ENCODE measurements around the gene KRT24. TPM values are rescaled to one million over a fixed set of nuclear protein-coding genes. Genes with fewer than 3 reads are reported as not detected.

KRT24 gene
- total RNA-seq, 4 donors from 2014 or later = 0.17 to 0.52 (median 0.42) TPM; not detected in 1

GRCh38 chr17:40726919-40727318, 23.4 kb upstream of the KRT24 start:
- no peak for TF ChIP-seq EP300 (IDR thresholded peaks at IDR 0.05)
- peak; percentile 28 to 48 (median 38) for TF ChIP-seq CTCF (IDR thresholded peaks at IDR 0.05)
- TF ChIP-seq POLR2A (IDR thresholded peaks at IDR 0.05; ENCODE audit: low read depth) = no peak
- no peak for TF ChIP-seq POLR2AphosphoS5 (IDR thresholded peaks at IDR 0.05)
- no peak for DNase-seq (ENCODE audit: extremely low spot score)
- 45% methylated on average over 2 of the region's 2 CpGs for WGBS
- H3K4me3 ChIP-seq = no peak overlapping the region
- no peaks in the 10 kb centered on the region for H3K4me1 ChIP-seq
- no peaks in the 10 kb centered on the region for H3K36me3 ChIP-seq
- intact Hi-C loops (cut with DNase I) = loop anchor here (2.0 kb wide), 1 partner anchor 106 kb away; no protein-coding TSS in a partner anchor
- H3K9me3 ChIP-seq = no peaks in the 10 kb centered on the region
- peaks cover 0 to 14% (median 0%) of the 10 kb centered on the region in 4 donors for H3K27me3 ChIP-seq
- no peak overlapping the region for H3K27ac ChIP-seq (replicated peaks in 1 of 4)

GRCh38 chr17:40724656-40725055, 21.1 kb upstream of the KRT24 start:
- H3K27ac ChIP-seq (replicated peaks in 1 of 4) = no peak overlapping the region
- H3K4me1 ChIP-seq = no peaks in the 10 kb centered on the region
- intact Hi-C loops (cut with DNase I) = no loop called here
- peaks cover 0 to 7% (median 0%) of the 10 kb centered on the region in 4 donors for H3K27me3 ChIP-seq
- no peak for TF ChIP-seq POLR2AphosphoS5 (IDR thresholded peaks at IDR 0.05)
- TF ChIP-seq EP300 (IDR thresholded peaks at IDR 0.05) = no peak
- TF ChIP-seq POLR2A (IDR thresholded peaks at IDR 0.05; ENCODE audit: low read depth) = no peak
- TF ChIP-seq CTCF (IDR thresholded peaks at IDR 0.05) = no peak
- 63% methylated on average over 1 of the region's 1 CpG for WGBS
- H3K9me3 ChIP-seq = no peaks in the 10 kb centered on the region
- DNase-seq (ENCODE audit: extremely low spot score) = no peak
- no peak overlapping the region for H3K4me3 ChIP-seq
- H3K36me3 ChIP-seq = no peaks in the 10 kb centered on the region

DNA sequence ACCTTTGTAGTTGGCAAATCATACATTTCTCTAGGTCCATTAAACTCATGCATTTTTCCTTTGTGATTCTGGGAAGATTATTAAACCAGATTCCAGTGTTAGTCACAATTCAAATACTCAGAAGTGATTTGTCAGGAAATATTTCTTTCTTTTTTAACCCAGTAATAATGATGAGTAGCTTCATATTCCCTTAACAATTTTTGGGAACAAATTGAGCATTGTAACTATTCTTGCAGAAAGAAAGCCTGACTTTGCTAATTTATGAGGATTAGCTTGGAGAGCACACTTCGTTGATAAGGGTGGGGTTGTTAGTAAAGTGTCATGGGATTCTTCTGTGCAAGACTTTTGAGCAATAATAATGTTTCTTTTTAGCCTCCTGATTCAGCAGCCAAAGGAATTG, 18.7 kb upstream of the KRT24 start:
- H3K27me3 ChIP-seq = peaks cover 0 to 12% (median 0%) of the 10 kb centered on the region in 4 donors
- no peaks in the 10 kb centered on the region for H3K36me3 ChIP-seq
- intact Hi-C loops (cut with DNase I) = no loop called here
- H3K4me1 ChIP-seq = no peaks in the 10 kb centered on the region
- TF ChIP-seq POLR2AphosphoS5 (IDR thresholded peaks at IDR 0.05) = no peak
- no peak for TF ChIP-seq CTCF (IDR thresholded peaks at IDR 0.05)
- no peak for TF ChIP-seq EP300 (IDR thresholded peaks at IDR 0.05)
- no peak for TF ChIP-seq POLR2A (IDR thresholded peaks at IDR 0.05; ENCODE audit: low read depth)
- H3K9me3 ChIP-seq = no peaks in the 10 kb centered on the region
- WGBS = 71% methylated on average over 1 of the region's 1 CpG
- H3K4me3 ChIP-seq = no peak overlapping the region
- peak overlapping the region in 1 of 4 donors; percentile 2 for H3K27ac ChIP-seq (replicated peaks in 1 of 4)
- DNase-seq (ENCODE audit: extremely low spot score) = no peak

DNA sequence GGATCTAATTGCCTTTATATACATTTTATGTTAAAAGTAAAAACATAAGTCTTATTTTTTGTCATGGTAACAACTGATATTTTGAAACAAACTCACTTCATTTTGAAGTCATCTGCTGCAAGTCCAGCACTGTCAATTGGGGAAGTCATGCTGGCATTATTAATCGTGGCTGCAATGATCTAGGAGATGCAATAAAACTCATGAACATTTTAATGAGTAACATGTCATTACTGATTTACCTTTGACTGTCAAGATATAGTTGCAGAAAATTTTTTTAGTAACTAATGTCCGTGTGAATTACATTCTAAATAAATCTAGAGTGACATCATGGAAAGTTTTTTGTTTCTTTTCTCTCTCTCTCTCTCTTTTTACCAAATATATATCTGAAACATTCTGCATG, 17.3 kb upstream of the KRT24 start:
- no peak for TF ChIP-seq EP300 (IDR thresholded peaks at IDR 0.05)
- TF ChIP-seq CTCF (IDR thresholded peaks at IDR 0.05) = no peak
- TF ChIP-seq POLR2A (IDR thresholded peaks at IDR 0.05; ENCODE audit: low read depth) = no peak
- no peak for TF ChIP-seq POLR2AphosphoS5 (IDR thresholded peaks at IDR 0.05)
- DNase-seq (ENCODE audit: extremely low spot score) = no peak
- peaks cover 0 to 12% (median 0%) of the 10 kb centered on the region in 4 donors for H3K27me3 ChIP-seq
- no peak overlapping the region for H3K4me3 ChIP-seq
- no peaks in the 10 kb centered on the region for H3K9me3 ChIP-seq
- H3K27ac ChIP-seq (replicated peaks in 1 of 4) = no peak overlapping the region
- WGBS = 61% methylated on average over 2 of the region's 2 CpGs
- H3K4me1 ChIP-seq = no peaks in the 10 kb centered on the region
- intact Hi-C loops (cut with DNase I) = no loop called here
- H3K36me3 ChIP-seq = no peaks in the 10 kb centered on the region

DNA sequence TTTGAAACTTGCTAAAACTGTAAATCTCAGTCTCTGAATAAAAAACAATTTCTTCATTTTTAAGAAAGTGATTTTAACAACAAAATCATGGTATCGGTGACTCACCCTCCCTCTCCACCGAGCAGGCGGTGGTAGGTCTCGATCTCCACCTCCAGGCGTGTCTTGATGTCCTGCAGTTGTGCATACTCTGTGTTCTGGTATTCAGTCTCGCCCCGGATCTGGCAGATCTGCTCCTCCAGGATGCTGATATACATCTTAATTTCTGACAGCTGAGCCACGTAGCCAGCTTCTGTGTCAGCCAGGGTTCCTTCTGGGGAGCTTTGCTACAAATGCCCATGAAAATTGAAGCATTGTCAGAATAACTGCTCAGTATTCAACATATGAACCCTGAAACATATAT, 15.4 kb upstream of the KRT24 start:
- H3K4me3 ChIP-seq = no peak overlapping the region
- no peaks in the 10 kb centered on the region for H3K4me1 ChIP-seq
- WGBS = 53% methylated on average over 8 of the region's 8 CpGs
- DNase-seq (ENCODE audit: extremely low spot score) = no peak
- no peaks in the 10 kb centered on the region for H3K9me3 ChIP-seq
- H3K36me3 ChIP-seq = no peaks in the 10 kb centered on the region
- no peak overlapping the region for H3K27ac ChIP-seq (replicated peaks in 1 of 4)
- TF ChIP-seq POLR2AphosphoS5 (IDR thresholded peaks at IDR 0.05) (no peak), POLR2A (IDR thresholded peaks at IDR 0.05; ENCODE audit: low read depth) (no peak), EP300 (IDR thresholded peaks at IDR 0.05) (no peak), CTCF (IDR thresholded peaks at IDR 0.05) (no peak)
- intact Hi-C loops (cut with DNase I) = no loop called here
- H3K27me3 ChIP-seq = peaks cover 0 to 22% (median 0%) of the 10 kb centered on the region in 4 donors

All from esophagus muscularis mucosa (tissue), 4 donors.